Choroid plexus epithelial cell (primary cell): ENCODE measurements around the gene PRKN.

Experiments used
- DNase-seq: peaks from one replicate; pipeline ENCODE4 v3.0.0-alpha.2; 2010; ENCODE audit warnings: low read depth
- H3K4me3 ChIP-seq: 2 replicates; pipeline ENCODE4 v1.5.1; 2011; ENCODE audit warnings: low read depth, mild to moderate bottlenecking, control low read depth, low read length, moderate library complexity
- CTCF ChIP-seq: conservative IDR thresholded peaks from 2 replicates; pipeline ENCODE4 v1.5.1; 2011; ENCODE audit warnings: low read depth, mild to moderate bottlenecking, control low read depth, inconsistent platforms, low read length, moderate library complexity

The PRKN gene

GRCh38 chr6:162528538-162528937, 199.0 kb downstream of the PRKN start:
- no peak for DNase-seq
- H3K4me3 ChIP-seq, result no peak overlapping the region
- no peak for TF ChIP-seq CTCF

- TF ChIP-seq CTCF, result no peak
- DNase-seq, result no peak
- no peak overlapping the region for H3K4me3 ChIP-seq
These were observed 200.6 kb downstream of the PRKN start for GRCh38 chr6:162526960-162527359.

GRCh38 chr6:162525181-162525580, 202.4 kb downstream of the PRKN start:
- no peak for DNase-seq
- H3K4me3 ChIP-seq, result no peak overlapping the region
- TF ChIP-seq CTCF, result no peak

DNA sequence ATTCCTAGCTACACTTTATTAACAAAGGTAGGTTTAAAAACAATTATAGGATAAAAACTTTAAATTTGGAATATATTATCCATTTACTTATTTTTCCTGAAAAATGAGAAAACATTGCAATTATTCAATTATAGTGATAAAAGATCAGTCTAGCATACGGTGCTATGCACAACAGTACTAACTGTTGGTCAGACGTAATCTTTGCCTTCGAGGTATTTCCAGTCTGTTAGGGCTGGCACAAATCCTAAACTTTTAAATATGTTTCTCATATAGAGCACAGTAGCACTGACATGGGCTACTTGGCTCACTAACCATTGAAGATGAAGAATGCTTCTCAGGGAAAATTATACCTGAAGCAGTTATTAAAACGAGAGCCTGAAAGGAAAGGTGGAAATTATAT, 214.8 kb downstream of the PRKN start:
- H3K4me3 ChIP-seq, result no peak overlapping the region
- TF ChIP-seq CTCF, result no peak
- no peak for DNase-seq

GRCh38 chr6:162497389-162497788, 230.2 kb downstream of the PRKN start:
- TF ChIP-seq CTCF, result no peak
- H3K4me3 ChIP-seq, result no peak overlapping the region
- no peak for DNase-seq

DNA sequence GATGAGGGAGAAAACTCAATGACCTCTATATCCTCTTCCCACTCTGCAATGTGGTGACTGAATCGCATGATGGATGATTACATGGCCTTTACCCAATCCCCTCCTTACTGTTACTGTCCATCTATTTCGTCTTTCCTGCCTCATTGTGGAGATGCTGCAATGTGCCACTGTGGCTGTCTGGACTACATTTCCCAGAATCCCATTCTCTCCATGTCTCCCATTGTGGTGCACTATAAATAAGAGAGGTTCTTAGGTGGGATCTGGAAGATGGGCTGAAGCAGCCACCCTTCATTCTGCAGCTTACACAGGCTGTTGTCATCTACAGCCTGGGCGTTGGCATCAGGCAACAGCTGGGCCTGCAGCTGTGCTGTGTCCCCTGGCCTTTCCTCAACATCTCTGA, 233.6 kb downstream of the PRKN start:
- no peak for TF ChIP-seq CTCF
- DNase-seq, result no peak
- H3K4me3 ChIP-seq, result no peak overlapping the region

DNA sequence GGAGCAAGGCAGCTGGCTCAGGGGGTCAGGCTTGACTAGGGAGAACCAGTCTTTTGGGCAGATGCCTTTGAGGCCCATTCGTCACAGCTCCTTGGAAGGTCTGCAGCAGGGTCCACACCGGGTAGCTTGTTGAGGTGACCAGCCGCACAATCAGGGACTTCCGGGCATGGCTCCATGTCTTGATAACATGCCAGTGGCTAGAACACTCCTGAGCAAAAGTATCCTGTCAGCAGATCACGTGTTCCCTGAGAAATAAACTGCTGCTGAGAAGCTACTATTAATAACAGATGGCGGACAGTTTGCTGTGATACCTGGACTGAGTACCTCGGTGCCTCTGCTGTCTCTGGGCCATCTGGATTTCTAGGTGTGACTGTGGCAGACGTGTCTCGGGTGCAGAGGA, 235.9 kb downstream of the PRKN start:
- no peak for DNase-seq
- no peak for TF ChIP-seq CTCF
- no peak overlapping the region for H3K4me3 ChIP-seq
